SK-N-SH treated with all-trans-retinoic acid at 6 μM for 48 hours (cell line): ENCODE data around the gene LYPD4.

Experiments used
- ATAC-seq: fragments of 200-7000 bp; cut with Tn5 transposase; 3 replicates; pipeline ENCODE4 v1.9.1; 2020; ENCODE audit warnings: mild to moderate bottlenecking, moderate library complexity
- ARNTL ChIP-seq: fragments of 450-650 bp; formaldehyde crosslinking; IDR thresholded peaks from 2 replicates; pipeline ENCODE4 v1.5.0; 2020; ENCODE audit warnings: low read depth, mild to moderate bottlenecking, moderate library complexity, borderline replicate concordance
- BACH2 ChIP-seq: fragments of 250-450 bp; sonication (Bioruptor Pico); IDR thresholded peaks from 2 replicates; pipeline ENCODE4 v1.9.0; 2021; ENCODE audit warnings: mild to moderate bottlenecking, borderline replicate concordance
- CSDC2 ChIP-seq: fragments of 250-450 bp; sonication (Bioruptor Pico); IDR thresholded peaks from 2 replicates; pipeline ENCODE4 v1.5.0; 2020; ENCODE audit warnings: mild to moderate bottlenecking, moderate library complexity
- ESRRG ChIP-seq: fragments of 250-450 bp; sonication (Bioruptor Pico); IDR thresholded peaks from 2 replicates; pipeline ENCODE4 v1.6.1; 2021; ENCODE audit warnings: mild to moderate bottlenecking
- GLIS3 ChIP-seq: fragments of 250-450 bp; sonication (Bioruptor Pico); IDR thresholded peaks from 2 replicates; pipeline ENCODE4 v1.5.0; 2020; ENCODE audit warnings: mild to moderate bottlenecking, moderate library complexity
- ISL1 ChIP-seq: fragments of 250-450 bp; sonication (Bioruptor Pico); IDR thresholded peaks from 2 replicates; pipeline ENCODE4 v2.1.2; 2022; ENCODE audit warnings: mild to moderate bottlenecking, moderate library complexity
- PPARA ChIP-seq: fragments of 250-450 bp; sonication (Bioruptor Pico); IDR thresholded peaks from 2 replicates; pipeline ENCODE4 v1.5.0; 2020; ENCODE audit warnings: mild to moderate bottlenecking, borderline replicate concordance
- RARB ChIP-seq: fragments of 250-450 bp; sonication (Bioruptor Pico); IDR thresholded peaks from 2 replicates; pipeline ENCODE4 v1.8.0; 2021; ENCODE audit warnings: mild to moderate bottlenecking, moderate library complexity
- SNAI2 ChIP-seq: fragments of 250-450 bp; sonication (Bioruptor Pico); IDR thresholded peaks from 2 replicates; pipeline ENCODE4 v1.5.0; 2020; ENCODE audit warnings: mild to moderate bottlenecking, moderate library complexity
- TCF4 ChIP-seq: fragments of 250-450 bp; sonication (Bioruptor Pico); IDR thresholded peaks from 2 replicates; pipeline ENCODE4 v1.8.0; 2021; ENCODE audit warnings: mild to moderate bottlenecking, moderate library complexity, borderline replicate concordance
- TOX ChIP-seq: fragments of 250-450 bp; sonication (Bioruptor Pico); IDR thresholded peaks from 2 replicates; pipeline ENCODE4 v1.8.0; 2021; ENCODE audit warnings: mild to moderate bottlenecking, moderate library complexity, borderline replicate concordance
- ZC3H10 ChIP-seq: fragments of 250-450 bp; sonication (Bioruptor Pico); IDR thresholded peaks from 2 replicates; pipeline ENCODE4 v1.5.1; 2021; ENCODE audit warnings: mild to moderate bottlenecking, moderate library complexity
- ZFP3 ChIP-seq: fragments of 250-450 bp; sonication (Bioruptor Pico); IDR thresholded peaks from 2 replicates; pipeline ENCODE4 v1.5.0; 2020; ENCODE audit warnings: mild to moderate bottlenecking, moderate library complexity
- ZFP30 ChIP-seq: fragments of 450-650 bp; formaldehyde crosslinking; IDR thresholded peaks from 2 replicates; pipeline ENCODE4 v1.5.0; 2022; ENCODE audit warnings: mild to moderate bottlenecking, moderate library complexity
- ZNF565 ChIP-seq: fragments of 450-650 bp; formaldehyde crosslinking; conservative IDR thresholded peaks from 2 replicates; pipeline ENCODE4 v1.5.0; 2020; ENCODE audit warnings: low read depth, mild to moderate bottlenecking, moderate library complexity
- ZNF70 ChIP-seq: fragments of 450-650 bp; formaldehyde crosslinking; IDR thresholded peaks from 2 replicates; pipeline ENCODE4 v1.5.0; 2020; ENCODE audit warnings: mild to moderate bottlenecking, moderate library complexity
- ZNF8 ChIP-seq: fragments of 450-650 bp; formaldehyde crosslinking; IDR thresholded peaks from 2 replicates; pipeline ENCODE4 v1.5.0; 2020; ENCODE audit warnings: mild to moderate bottlenecking, moderate library complexity
- TF ChIP-seq, protein P1 (sequence below): fragments of 250-450 bp; sonication (Bioruptor Pico); IDR thresholded peaks from 2 replicates; pipeline ENCODE4 v1.8.0; 2020; ENCODE audit warnings: mild to moderate bottlenecking, moderate library complexity, borderline replicate concordance
- TF ChIP-seq, protein P2 (sequence below): fragments of 250-450 bp; sonication (Bioruptor Pico); IDR thresholded peaks from 2 replicates; pipeline ENCODE4 v1.5.0; 2020; ENCODE audit warnings: mild to moderate bottlenecking, moderate library complexity
- TF ChIP-seq, protein P3 (sequence below): fragments of 250-450 bp; sonication (Bioruptor Pico); IDR thresholded peaks from 2 replicates; pipeline ENCODE4 v1.5.1; 2021; ENCODE audit warnings: mild to moderate bottlenecking, moderate library complexity
- TF ChIP-seq, protein P4 (sequence below): fragments of 250-450 bp; sonication (Bioruptor Pico); IDR thresholded peaks from 2 replicates; pipeline ENCODE4 v1.5.1; 2020; ENCODE audit warnings: low read depth, mild to moderate bottlenecking, moderate library complexity

LYPD4 gene

DNA sequence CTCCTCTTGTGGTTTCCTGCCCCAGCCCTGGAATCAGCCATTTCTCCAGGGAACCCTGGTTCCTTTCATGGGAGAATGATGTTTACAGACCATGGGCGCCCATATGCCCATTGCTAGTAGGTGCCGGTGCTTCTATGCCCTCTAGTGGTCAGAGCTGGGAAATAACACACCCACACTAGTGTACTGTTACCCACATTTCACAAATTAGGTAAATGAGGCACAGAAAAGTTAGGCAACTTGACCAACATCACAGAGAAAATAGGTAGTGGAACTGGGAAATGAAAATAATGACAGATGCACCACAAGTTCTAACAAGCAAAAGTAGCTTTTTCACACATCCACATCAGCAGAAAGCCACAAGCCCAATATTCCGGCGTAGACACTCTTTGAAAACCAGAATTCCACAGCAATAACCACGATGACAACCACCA, 49.4 kb downstream of the LYPD4 start:
- TF ChIP-seq ZNF70 (CRISPR knock-in tag) (no peak), ZC3H10 (no peak), ZFP3 (CRISPR knock-in tag) (no peak), SNAI2 (CRISPR knock-in tag) (no peak), BACH2 (CRISPR knock-in tag) (no peak), TCF4 (CRISPR knock-in tag) (no peak), RARB (no peak), CSDC2 (CRISPR knock-in tag) (no peak)
- TF ChIP-seq, protein P1, sequence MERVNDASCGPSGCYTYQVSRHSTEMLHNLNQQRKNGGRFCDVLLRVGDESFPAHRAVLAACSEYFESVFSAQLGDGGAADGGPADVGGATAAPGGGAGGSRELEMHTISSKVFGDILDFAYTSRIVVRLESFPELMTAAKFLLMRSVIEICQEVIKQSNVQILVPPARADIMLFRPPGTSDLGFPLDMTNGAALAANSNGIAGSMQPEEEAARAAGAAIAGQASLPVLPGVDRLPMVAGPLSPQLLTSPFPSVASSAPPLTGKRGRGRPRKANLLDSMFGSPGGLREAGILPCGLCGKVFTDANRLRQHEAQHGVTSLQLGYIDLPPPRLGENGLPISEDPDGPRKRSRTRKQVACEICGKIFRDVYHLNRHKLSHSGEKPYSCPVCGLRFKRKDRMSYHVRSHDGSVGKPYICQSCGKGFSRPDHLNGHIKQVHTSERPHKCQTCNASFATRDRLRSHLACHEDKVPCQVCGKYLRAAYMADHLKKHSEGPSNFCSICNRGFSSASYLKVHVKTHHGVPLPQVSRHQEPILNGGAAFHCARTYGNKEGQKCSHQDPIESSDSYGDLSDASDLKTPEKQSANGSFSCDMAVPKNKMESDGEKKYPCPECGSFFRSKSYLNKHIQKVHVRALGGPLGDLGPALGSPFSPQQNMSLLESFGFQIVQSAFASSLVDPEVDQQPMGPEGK (CRISPR knock-in tag): no peak
- TF ChIP-seq, protein P2, sequence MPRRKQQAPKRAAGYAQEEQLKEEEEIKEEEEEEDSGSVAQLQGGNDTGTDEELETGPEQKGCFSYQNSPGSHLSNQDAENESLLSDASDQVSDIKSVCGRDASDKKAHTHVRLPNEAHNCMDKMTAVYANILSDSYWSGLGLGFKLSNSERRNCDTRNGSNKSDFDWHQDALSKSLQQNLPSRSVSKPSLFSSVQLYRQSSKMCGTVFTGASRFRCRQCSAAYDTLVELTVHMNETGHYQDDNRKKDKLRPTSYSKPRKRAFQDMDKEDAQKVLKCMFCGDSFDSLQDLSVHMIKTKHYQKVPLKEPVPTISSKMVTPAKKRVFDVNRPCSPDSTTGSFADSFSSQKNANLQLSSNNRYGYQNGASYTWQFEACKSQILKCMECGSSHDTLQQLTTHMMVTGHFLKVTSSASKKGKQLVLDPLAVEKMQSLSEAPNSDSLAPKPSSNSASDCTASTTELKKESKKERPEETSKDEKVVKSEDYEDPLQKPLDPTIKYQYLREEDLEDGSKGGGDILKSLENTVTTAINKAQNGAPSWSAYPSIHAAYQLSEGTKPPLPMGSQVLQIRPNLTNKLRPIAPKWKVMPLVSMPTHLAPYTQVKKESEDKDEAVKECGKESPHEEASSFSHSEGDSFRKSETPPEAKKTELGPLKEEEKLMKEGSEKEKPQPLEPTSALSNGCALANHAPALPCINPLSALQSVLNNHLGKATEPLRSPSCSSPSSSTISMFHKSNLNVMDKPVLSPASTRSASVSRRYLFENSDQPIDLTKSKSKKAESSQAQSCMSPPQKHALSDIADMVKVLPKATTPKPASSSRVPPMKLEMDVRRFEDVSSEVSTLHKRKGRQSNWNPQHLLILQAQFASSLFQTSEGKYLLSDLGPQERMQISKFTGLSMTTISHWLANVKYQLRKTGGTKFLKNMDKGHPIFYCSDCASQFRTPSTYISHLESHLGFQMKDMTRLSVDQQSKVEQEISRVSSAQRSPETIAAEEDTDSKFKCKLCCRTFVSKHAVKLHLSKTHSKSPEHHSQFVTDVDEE (CRISPR knock-in tag): no peak
- TF ChIP-seq, protein P3, sequence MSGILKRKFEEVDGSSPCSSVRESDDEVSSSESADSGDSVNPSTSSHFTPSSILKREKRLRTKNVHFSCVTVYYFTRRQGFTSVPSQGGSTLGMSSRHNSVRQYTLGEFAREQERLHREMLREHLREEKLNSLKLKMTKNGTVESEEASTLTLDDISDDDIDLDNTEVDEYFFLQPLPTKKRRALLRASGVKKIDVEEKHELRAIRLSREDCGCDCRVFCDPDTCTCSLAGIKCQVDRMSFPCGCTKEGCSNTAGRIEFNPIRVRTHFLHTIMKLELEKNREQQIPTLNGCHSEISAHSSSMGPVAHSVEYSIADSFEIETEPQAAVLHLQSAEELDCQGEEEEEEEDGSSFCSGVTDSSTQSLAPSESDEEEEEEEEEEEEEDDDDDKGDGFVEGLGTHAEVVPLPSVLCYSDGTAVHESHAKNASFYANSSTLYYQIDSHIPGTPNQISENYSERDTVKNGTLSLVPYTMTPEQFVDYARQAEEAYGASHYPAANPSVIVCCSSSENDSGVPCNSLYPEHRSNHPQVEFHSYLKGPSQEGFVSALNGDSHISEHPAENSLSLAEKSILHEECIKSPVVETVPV (CRISPR knock-in tag): no peak
- TF ChIP-seq, protein P4, sequence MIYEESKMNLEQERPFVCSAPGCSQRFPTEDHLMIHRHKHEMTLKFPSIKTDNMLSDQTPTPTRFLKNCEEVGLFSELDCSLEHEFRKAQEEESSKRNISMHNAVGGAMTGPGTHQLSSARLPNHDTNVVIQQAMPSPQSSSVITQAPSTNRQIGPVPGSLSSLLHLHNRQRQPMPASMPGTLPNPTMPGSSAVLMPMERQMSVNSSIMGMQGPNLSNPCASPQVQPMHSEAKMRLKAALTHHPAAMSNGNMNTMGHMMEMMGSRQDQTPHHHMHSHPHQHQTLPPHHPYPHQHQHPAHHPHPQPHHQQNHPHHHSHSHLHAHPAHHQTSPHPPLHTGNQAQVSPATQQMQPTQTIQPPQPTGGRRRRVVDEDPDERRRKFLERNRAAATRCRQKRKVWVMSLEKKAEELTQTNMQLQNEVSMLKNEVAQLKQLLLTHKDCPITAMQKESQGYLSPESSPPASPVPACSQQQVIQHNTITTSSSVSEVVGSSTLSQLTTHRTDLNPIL (CRISPR knock-in tag): no peak
- TF ChIP-seq, all 23 proteins: peak for 0
- peak; percentile 91 for ATAC-seq

DNA sequence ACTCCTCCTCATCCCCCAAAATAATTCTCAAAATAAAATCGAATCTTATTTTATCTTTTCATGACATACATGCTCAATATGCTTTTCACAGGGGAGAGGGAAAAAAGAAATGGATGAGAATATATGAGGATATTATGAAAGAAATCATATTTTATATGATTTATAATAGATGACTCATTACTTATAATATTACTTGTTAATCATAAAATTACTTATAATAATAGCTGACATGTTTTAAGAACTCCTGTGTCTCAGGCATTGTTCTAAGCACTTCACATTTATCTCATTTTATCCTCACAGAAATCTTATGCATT, 51.1 kb downstream of the LYPD4 start:
- TF ChIP-seq ZNF565 (CRISPR knock-in tag) (no peak), SNAI2 (CRISPR knock-in tag) (no peak), ARNTL (CRISPR knock-in tag) (no peak), TOX (no peak), TCF4 (CRISPR knock-in tag) (no peak), ZFP30 (no peak), ZNF70 (CRISPR knock-in tag) (no peak), ISL1 (CRISPR knock-in tag) (no peak), ZNF8 (no peak), ZC3H10 (no peak), ESRRG (no peak), PPARA (CRISPR knock-in tag) (no peak), CSDC2 (CRISPR knock-in tag) (no peak), GLIS3 (CRISPR knock-in tag) (no peak), ZFP3 (CRISPR knock-in tag) (no peak)
- TF ChIP-seq, protein P1 (CRISPR knock-in tag): no peak
- TF ChIP-seq, protein P3 (CRISPR knock-in tag): no peak
- TF ChIP-seq, protein P4 (CRISPR knock-in tag): no peak
- TF ChIP-seq, protein P2 (CRISPR knock-in tag): no peak
- no peak for ATAC-seq
